GM21526 (cell line): ENCODE results near the gene FAM163B.

Source experiments
- ATAC-seq: cut with Tn5 transposase; IDR thresholded peaks from one replicate; pipeline ENCODE4 v1.9.1; 2021; ENCODE audit warnings: moderate library complexity; ENCODE audit not compliant: unreplicated experiment, low FRiP score

Gene FAM163B

GRCh38 chr9:133621725-133622267, 12.6 kb upstream of the FAM163B start:
- ATAC-seq = no peak

- ATAC-seq = no peak
Observed at GRCh38 chr9:133619791-133620190, 10.6 kb upstream of the FAM163B start.

GRCh38 chr9:133618726-133619125, 9.5 kb upstream of the FAM163B start:
- no peak for ATAC-seq

- no peak for ATAC-seq
Observed at GRCh38 chr9:133616643-133617405, 7.6 kb upstream of the FAM163B start.

GRCh38 chr9:133615606-133616188, 6.5 kb upstream of the FAM163B start:
- ATAC-seq = no peak

GRCh38 chr9:133615186-133615585, 6.0 kb upstream of the FAM163B start:
- no peak for ATAC-seq

GRCh38 chr9:133614678-133615077, 5.5 kb upstream of the FAM163B start:
- ATAC-seq = no peak

GRCh38 chr9:133614056-133614455, 4.9 kb upstream of the FAM163B start:
- ATAC-seq = no peak

GRCh38 chr9:133613432-133613831, 4.2 kb upstream of the FAM163B start:
- ATAC-seq = no peak

- no peak for ATAC-seq
Observed at GRCh38 chr9:133612816-133613215, 3.6 kb upstream of the FAM163B start.

GRCh38 chr9:133612051-133612450, 2.9 kb upstream of the FAM163B start:
- ATAC-seq = no peak

GRCh38 chr9:133610845-133611244, 1.7 kb upstream of the FAM163B start:
- ATAC-seq = no peak

GRCh38 chr9:133608889-133609288, 300 bp downstream of the FAM163B start:
- no peak for ATAC-seq

GRCh38 chr9:133608382-133608781, 807 bp downstream of the FAM163B start:
- no peak for ATAC-seq

- no peak for ATAC-seq
Observed at GRCh38 chr9:133607976-133608375, 1.2 kb downstream of the FAM163B start.

GRCh38 chr9:133607381-133607780, 1.8 kb downstream of the FAM163B start:
- ATAC-seq = no peak

- ATAC-seq = no peak
Observed at GRCh38 chr9:133606708-133607025, 2.5 kb downstream of the FAM163B start.

GRCh38 chr9:133605856-133606707, 3.1 kb downstream of the FAM163B start:
- ATAC-seq = no peak

GRCh38 chr9:133605446-133605845, 3.7 kb downstream of the FAM163B start:
- ATAC-seq = no peak

- ATAC-seq = no peak
Observed at GRCh38 chr9:133604856-133605255, 4.3 kb downstream of the FAM163B start.

GRCh38 chr9:133604214-133604613, 5.0 kb downstream of the FAM163B start:
- no peak for ATAC-seq
